Endothelial cell of umbilical vein (primary cell): ENCODE measurements around the gene NAPB. TPM values are rescaled to one million over a fixed set of nuclear protein-coding genes. Genes with fewer than 3 reads are reported as not detected.

ENCODE experiments used
- BruUV-seq: library from RNA; stranded (reverse); fragments of 400-500 nt; replicated peaks from 2 replicates; lab custom pipeline; 2021; lab: Mats Ljungman, UMichigan
- CTCF ChIA-PET: fragments of 300-600, 350-600 bp; sonication (Branson Sonifier 250); formaldehyde crosslinking; loops from one replicate; lab custom pipeline; 2021; ENCODE audit warnings: antibody characterized with exemption, inconsistent platforms; lab: Charles Lee
- POLR2A ChIA-PET: fragments of 300-600, 350-600 bp; sonication (Branson Sonifier 250); formaldehyde crosslinking; loops from one replicate; lab custom pipeline; 2021; ENCODE audit warnings: antibody characterized with exemption, inconsistent platforms; lab: Charles Lee
- DNase-seq: peaks from one replicate; pipeline ENCODE4 v3.0.0-alpha.2; 2011; ENCODE audit warnings: low read depth, low spot score
- FAIRE-seq: peaks from 2 replicates; lab custom pipeline; 2011; peaks lifted over from hg19 to GRCh38; lab: Jason Lieb, UNC
- H2AFZ ChIP-seq: 2 replicates; pipeline ENCODE4 v1.6.0; 2012; ENCODE audit warnings: low read depth, low read length, control low read depth, inconsistent platforms
- H3K27ac ChIP-seq: 2 replicates; pipeline ENCODE4 v1.5.1; 2011; ENCODE audit warnings: low read depth, mild to moderate bottlenecking, control low read depth, low read length, moderate library complexity; ENCODE audit not compliant: insufficient read depth
- H3K27me3 ChIP-seq, 2 experiments: 2 replicates each; pipeline versions ENCODE4 v1.6.0 to v1.6.1; 2011; ENCODE audit warnings: low read length in 2 of 2, mixed read lengths in 1 of 2; ENCODE audit not compliant: control insufficient read depth in 2 of 2, insufficient read depth in 2 of 2
- H3K36me3 ChIP-seq, 2 experiments: 2 replicates in 1 of 2; 3 replicates in 1 of 2; pipeline ENCODE4 v1.5.1; 2011; ENCODE audit warnings: low read length in 2 of 2, mild to moderate bottlenecking in 1 of 2, moderate library complexity in 1 of 2; ENCODE audit not compliant: control insufficient read depth in 2 of 2, insufficient read depth in 2 of 2; ENCODE audit errors: extremely low read depth in 1 of 2
- H3K4me1 ChIP-seq: 3 replicates; pipeline ENCODE4 v1.5.1; 2011; ENCODE audit warnings: mild to moderate bottlenecking, low read length; ENCODE audit not compliant: control insufficient read depth, insufficient read depth; ENCODE audit errors: extremely low read depth
- H3K4me2 ChIP-seq: 2 replicates; pipeline ENCODE4 v1.6.1; 2011; ENCODE audit warnings: low read length, control low read depth, mixed read lengths; ENCODE audit not compliant: insufficient read depth
- H3K4me3 ChIP-seq, 3 experiments: fragments of 200-600 bp in 1 of 3; sonication (generic), shearing (Covaris generic) in 1 of 3; replicated peaks in 1 of 3; 2 replicates each; pipeline ENCODE4 v1.5.1; 2011 to 2016; ENCODE audit warnings: control low read depth in 3 of 3, low read length in 3 of 3, mild to moderate bottlenecking in 2 of 3, inconsistent platforms in 1 of 3, low read depth in 1 of 3, moderate library complexity in 1 of 3; ENCODE audit not compliant: insufficient read depth in 1 of 3
- H3K79me2 ChIP-seq: 2 replicates; pipeline ENCODE4 v1.6.0; 2012; ENCODE audit warnings: low read length, inconsistent platforms; ENCODE audit not compliant: control insufficient read depth, insufficient read depth
- H3K9ac ChIP-seq: replicated peaks from 2 replicates; pipeline ENCODE3; 2011; ENCODE audit warnings: low read length, control low read depth; ENCODE audit not compliant: insufficient read depth; ENCODE audit errors: extremely low read depth
- H3K9me1 ChIP-seq: replicated peaks from 3 replicates; pipeline ENCODE4 v1.6.0; 2011; ENCODE audit warnings: mild to moderate bottlenecking, low read length; ENCODE audit not compliant: control insufficient read depth, insufficient read depth; ENCODE audit errors: extremely low read depth
- H3K9me3 ChIP-seq: replicated peaks from 2 replicates; pipeline ENCODE4 v1.5.1; 2012; ENCODE audit warnings: low read length, inconsistent platforms; ENCODE audit not compliant: control insufficient read depth, insufficient read depth
- H4K20me1 ChIP-seq: replicated peaks from 2 replicates; pipeline ENCODE3; 2011; ENCODE audit warnings: mild to moderate bottlenecking, low read length; ENCODE audit not compliant: control insufficient read depth, insufficient read depth; ENCODE audit errors: extremely low read depth
- CTCF ChIP-seq, 2 donors: IDR thresholded peaks; 1 replicate in 1 of 2; 2 replicates in 1 of 2; pipeline ENCODE4 v1.5.1; 2011; ENCODE audit warnings: low read length in 2 of 2, mild to moderate bottlenecking in 2 of 2, moderate library complexity in 2 of 2, control low read depth in 1 of 2, inconsistent platforms in 1 of 2, low read depth in 1 of 2; ENCODE audit not compliant: insufficient read depth in 1 of 2; ENCODE audit errors: extremely low read depth in 1 of 2
- EZH2 ChIP-seq: IDR thresholded peaks from 2 replicates; pipeline ENCODE4 v1.6.1; 2012; ENCODE audit warnings: borderline replicate concordance, low read depth, mild to moderate bottlenecking, moderate library complexity, low read length, inconsistent platforms; ENCODE audit not compliant: severe bottlenecking
- FOS ChIP-seq: IDR thresholded peaks from 2 replicates; pipeline ENCODE4 v1.6.1; 2011; ENCODE audit warnings: mild to moderate bottlenecking, low read length, moderate library complexity, borderline replicate concordance; ENCODE audit not compliant: insufficient read depth
- GATA2 ChIP-seq: IDR thresholded peaks from 2 replicates; pipeline ENCODE4 v1.7.0; 2011; ENCODE audit warnings: low read depth, mild to moderate bottlenecking, moderate library complexity, mixed read lengths, low read length; ENCODE audit not compliant: insufficient read length, insufficient read depth
- JUN ChIP-seq: IDR thresholded peaks from 2 replicates; pipeline ENCODE4 v1.6.1; 2011; ENCODE audit warnings: borderline replicate concordance, low read depth; ENCODE audit not compliant: insufficient read length, insufficient read depth
- MYC ChIP-seq: IDR thresholded peaks from one replicate; pipeline ENCODE4 v1.6.1; 2011; ENCODE audit warnings: mild to moderate bottlenecking, low read depth, low read length
- POLR2AphosphoS5 ChIP-seq: IDR thresholded peaks from 2 replicates; pipeline ENCODE4 v1.6.1; 2012; ENCODE audit warnings: low read depth, mild to moderate bottlenecking, control low read depth, low read length, moderate library complexity; ENCODE audit not compliant: insufficient read depth
- dilution Hi-C: fragments of 300-500 bp; cut with MboI; formaldehyde crosslinking; loops from one replicate; pipeline ENCODE4 v1.15.0; 2019; ENCODE audit warnings: low sequenced_read_pairs; ENCODE audit not compliant: extremely low pct_ligation_motif_present
- intact Hi-C: fragments of 100-400 bp; cut with micrococcal nuclease; formaldehyde crosslinking; loops from one replicate; pipeline ENCODE4 v1.10.0; 2022
- polyA plus RNA-seq, 4 experiments: library from polyadenylated mRNA; depleted of rRNA in 3 of 4; stranded (reverse) in 3 of 4; unstranded in 1 of 4; fragments of >200 nt; gene quantifications; 2 replicates each; pipeline versions ENCODE4 v1.2.1 to v1.2.3, GENCODE V29; 2011 to 2012; ENCODE audit warnings: missing spikeins in 1 of 4
- total RNA-seq: library from RNA; stranded (reverse); gene quantifications from 2 replicates; pipeline ENCODE4 v1.2.3, GENCODE V29; 2021

The NAPB gene
- total and polyA plus RNA-seq, 2 donors (not counting 3 experiments of a cell fraction or from before 2014, with no cell fraction given) = 4.7 to 10.1 TPM

GRCh38 chr20:23360531-23360930 is 60.8 kb downstream of the NAPB start:
- POLR2A ChIA-PET = interaction anchor here (1.4 kb wide), 1 partner anchor 8 kb away, joined by 4 read pairs; no protein-coding TSS in a partner anchor
- Histone ChIP-seq H3K9ac (peak overlapping the region; percentile 96), H3K27ac (peak overlapping the region; percentile 90), H3K4me2 (no peak overlapping the region), H4K20me1 (no peaks in the 10 kb centered on the region), H3K4me3 (no peak overlapping the region), H3K9me1 (no peaks in the 10 kb centered on the region), H3K27me3 (no peaks in the 10 kb centered on the region), H2AFZ (no peak overlapping the region), H3K9me3 (no peaks in the 10 kb centered on the region), H3K36me3 (peaks cover 8 to 12% of the 10 kb centered on the region in 2 experiments), H3K4me1 (peaks cover 32% of the 10 kb centered on the region), H3K79me2 (peaks cover 30% of the 10 kb centered on the region)
- no peak for DNase-seq
- BruUV-seq = no TSS peak
- CTCF ChIA-PET = interaction anchor here (1.1 to 3.3 kb wide), 2 partner anchors 10 to 61 kb away, joined by 3 to 40 read pairs; partner anchors contain the start of genes NAPB and NXT1
- no peak for FAIRE-seq
- dilution Hi-C loops = no loop called here
- TF ChIP-seq GATA2 (no peak), POLR2AphosphoS5 (no peak), EZH2 (no peak), JUN (no peak), CTCF (IDR thresholded peaks at IDR 0.05; ENCODE audit: extremely low read depth in 1 of 2, insufficient read depth in 1 of 2, low read depth in 1 of 2, low read length in 2 of 2) (no peak), MYC (no peak), FOS (no peak)
- intact Hi-C loops = loop anchor here (5.0 to 10.0 kb wide), 2 partner anchors 277 to 744 kb away; partner anchors contain the start of gene CST3
